SU-DHL-6 (cell line): ENCODE data around the gene GATAD2B.

Experiments
- EZH2phosphoT487 ChIP-seq: fragments of 200-600 bp; sonication (generic), shearing (Covaris generic); conservative IDR thresholded peaks from 2 replicates; pipeline ENCODE4 v1.6.1; 2018; ENCODE audit warnings: mild to moderate bottlenecking, antibody characterized with exemption, low read length, moderate library complexity, mixed read lengths
- TF ChIP-seq, protein P1 (sequence below): fragments of 200-600 bp; sonication (generic); IDR thresholded peaks from one replicate; pipeline ENCODE4 v1.5.1; 2017; ENCODE audit warnings: antibody characterized with exemption, mild to moderate bottlenecking, low read length, moderate library complexity; ENCODE audit not compliant: insufficient read depth, poor library complexity, severe bottlenecking

- TF ChIP-seq, protein P1, sequence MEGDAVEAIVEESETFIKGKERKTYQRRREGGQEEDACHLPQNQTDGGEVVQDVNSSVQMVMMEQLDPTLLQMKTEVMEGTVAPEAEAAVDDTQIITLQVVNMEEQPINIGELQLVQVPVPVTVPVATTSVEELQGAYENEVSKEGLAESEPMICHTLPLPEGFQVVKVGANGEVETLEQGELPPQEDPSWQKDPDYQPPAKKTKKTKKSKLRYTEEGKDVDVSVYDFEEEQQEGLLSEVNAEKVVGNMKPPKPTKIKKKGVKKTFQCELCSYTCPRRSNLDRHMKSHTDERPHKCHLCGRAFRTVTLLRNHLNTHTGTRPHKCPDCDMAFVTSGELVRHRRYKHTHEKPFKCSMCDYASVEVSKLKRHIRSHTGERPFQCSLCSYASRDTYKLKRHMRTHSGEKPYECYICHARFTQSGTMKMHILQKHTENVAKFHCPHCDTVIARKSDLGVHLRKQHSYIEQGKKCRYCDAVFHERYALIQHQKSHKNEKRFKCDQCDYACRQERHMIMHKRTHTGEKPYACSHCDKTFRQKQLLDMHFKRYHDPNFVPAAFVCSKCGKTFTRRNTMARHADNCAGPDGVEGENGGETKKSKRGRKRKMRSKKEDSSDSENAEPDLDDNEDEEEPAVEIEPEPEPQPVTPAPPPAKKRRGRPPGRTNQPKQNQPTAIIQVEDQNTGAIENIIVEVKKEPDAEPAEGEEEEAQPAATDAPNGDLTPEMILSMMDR: no peak
- no peak for TF ChIP-seq EZH2phosphoT487
These were observed 6.5 kb downstream of the GATAD2B start for GRCh38 chr1:153916297-153916696.
